BE2C (cell line): ENCODE results near the gene PPP4R2.

Experiments used
- DNase-seq: peaks from one replicate; pipeline ENCODE4 v3.0.0-alpha.2; 2020
- H3K27me3 ChIP-seq: fragments of 250-450 bp; sonication (Bioruptor Pico); 2 replicates; pipeline ENCODE4 v1.5.1; 2020; ENCODE audit warnings: mild to moderate bottlenecking
- H3K36me3 ChIP-seq: fragments of 250-450 bp; sonication (Bioruptor Pico); 2 replicates; pipeline ENCODE4 v1.5.1; 2020; ENCODE audit warnings: mild to moderate bottlenecking
- H3K4me1 ChIP-seq: fragments of 250-450 bp; sonication (Bioruptor Pico); 2 replicates; pipeline ENCODE4 v1.5.1; 2020
- H3K4me3 ChIP-seq: 2 replicates; pipeline ENCODE4 v1.5.1; 2011; ENCODE audit warnings: low read depth, low read length
- H3K9me3 ChIP-seq: fragments of 250-450 bp; sonication (Bioruptor Pico); 2 replicates; pipeline ENCODE4 v1.5.1; 2020
- CTCF ChIP-seq: IDR thresholded peaks from 2 replicates; pipeline ENCODE4 v1.5.1; 2012; ENCODE audit warnings: mild to moderate bottlenecking, low read depth, low read length

The PPP4R2 gene

GRCh38 chr3:73096169-73096568 lies 99.6 kb downstream of the PPP4R2 start:
- no peak for TF ChIP-seq CTCF
- H3K4me1 ChIP-seq, result no peaks in the 10 kb centered on the region
- H3K4me3 ChIP-seq, result no peak overlapping the region
- no peak for DNase-seq
- H3K36me3 ChIP-seq, result no peaks in the 10 kb centered on the region
- H3K9me3 ChIP-seq, result no peaks in the 10 kb centered on the region
- H3K27me3 ChIP-seq, result no peaks in the 10 kb centered on the region

GRCh38 chr3:73098026-73098425 lies 101.4 kb downstream of the PPP4R2 start:
- Histone ChIP-seq H3K9me3 (no peaks in the 10 kb centered on the region), H3K36me3 (no peaks in the 10 kb centered on the region), H3K4me1 (no peaks in the 10 kb centered on the region), H3K4me3 (no peak overlapping the region), H3K27me3 (no peaks in the 10 kb centered on the region)
- no peak for DNase-seq
- TF ChIP-seq CTCF, result no peak

GRCh38 chr3:73098873-73099272 lies 102.3 kb downstream of the PPP4R2 start:
- Histone ChIP-seq H3K27me3 (no peaks in the 10 kb centered on the region), H3K4me1 (no peaks in the 10 kb centered on the region), H3K9me3 (no peaks in the 10 kb centered on the region), H3K36me3 (no peaks in the 10 kb centered on the region), H3K4me3 (no peak overlapping the region)
- TF ChIP-seq CTCF, result no peak
- DNase-seq, result no peak

- DNase-seq, result peak; percentile 86
- no peak overlapping the region for H3K4me3 ChIP-seq
These were observed 104.3 kb downstream of the PPP4R2 start for GRCh38 chr3:73100741-73101559.

GRCh38 chr3:73101881-73102280 lies 105.3 kb downstream of the PPP4R2 start:
- Histone ChIP-seq H3K36me3 (no peaks in the 10 kb centered on the region), H3K4me1 (no peaks in the 10 kb centered on the region), H3K27me3 (no peaks in the 10 kb centered on the region), H3K9me3 (no peaks in the 10 kb centered on the region), H3K4me3 (no peak overlapping the region)
- no peak for TF ChIP-seq CTCF
- DNase-seq, result no peak

More at GRCh38 chr3:73100741-73101559, 104.3 kb downstream of the PPP4R2 start:
- Histone ChIP-seq H3K4me1 (no peaks in the 10 kb centered on the region), H3K36me3 (no peaks in the 10 kb centered on the region), H3K27me3 (no peaks in the 10 kb centered on the region), H3K9me3 (no peaks in the 10 kb centered on the region)
- peak; percentile 98 for TF ChIP-seq CTCF

GRCh38 chr3:73107215-73107614 lies 110.6 kb downstream of the PPP4R2 start:
- Histone ChIP-seq H3K36me3 (no peaks in the 10 kb centered on the region), H3K4me1 (no peaks in the 10 kb centered on the region), H3K27me3 (no peaks in the 10 kb centered on the region), H3K9me3 (no peaks in the 10 kb centered on the region; the same call in 1 of the 2 replicates), H3K4me3 (no peak overlapping the region)
- TF ChIP-seq CTCF, result no peak
- DNase-seq, result no peak
